Kidney epithelial cell (primary cell): ENCODE results near the gene RWDD4. TPM values are rescaled to one million over a fixed set of nuclear protein-coding genes. Genes with fewer than 3 reads are reported as not detected.

Experiments
- DNase-seq: peaks from one replicate; pipeline ENCODE4 v3.0.0-alpha.2; 2010; ENCODE audit warnings: low read depth
- H3K27me3 ChIP-seq: 2 replicates; pipeline ENCODE4 v1.6.0; 2011; ENCODE audit warnings: low read length; ENCODE audit not compliant: control insufficient read depth, insufficient read depth
- H3K36me3 ChIP-seq: 2 replicates; pipeline ENCODE4 v1.5.1; 2011; ENCODE audit warnings: low read length; ENCODE audit not compliant: control insufficient read depth, insufficient read depth
- H3K4me3 ChIP-seq: 2 replicates; pipeline ENCODE4 v1.5.1; 2011; ENCODE audit warnings: low read depth, mild to moderate bottlenecking, control low read depth, low read length
- CTCF ChIP-seq: IDR thresholded peaks from 2 replicates; pipeline ENCODE4 v1.5.1; 2011; ENCODE audit warnings: mild to moderate bottlenecking, moderate library complexity, low read length, control low read depth, inconsistent platforms; ENCODE audit not compliant: insufficient read depth, poor library complexity, severe bottlenecking
- total RNA-seq: library from RNA; depleted of rRNA; stranded (reverse); fragments of >200 nt; gene quantifications from 2 replicates; pipeline ENCODE4 v1.2.3, GENCODE V29; 2015

Gene RWDD4
- total RNA-seq, 1 donor from 2014 or later = 17.6 TPM

- Histone ChIP-seq H3K4me3 (no peak overlapping the region), H3K36me3 (peaks cover 3% of the 10 kb centered on the region), H3K27me3 (no peaks in the 10 kb centered on the region)
- no peak for DNase-seq
- TF ChIP-seq CTCF = no peak
These were observed 12.1 kb upstream of the RWDD4 start for GRCh38 chr4:183670960-183671555.

GRCh38 chr4:183670251-183670650 lies 11.3 kb upstream of the RWDD4 start:
- H3K36me3 ChIP-seq = peaks cover 3% of the 10 kb centered on the region
- no peak for TF ChIP-seq CTCF
- no peak for DNase-seq
- no peak overlapping the region for H3K4me3 ChIP-seq
- no peaks in the 10 kb centered on the region for H3K27me3 ChIP-seq

GRCh38 chr4:183666088-183666487 lies 7.1 kb upstream of the RWDD4 start:
- H3K4me3 ChIP-seq = no peak overlapping the region
- DNase-seq = no peak
- peaks cover 3% of the 10 kb centered on the region for H3K36me3 ChIP-seq
- no peaks in the 10 kb centered on the region for H3K27me3 ChIP-seq
- no peak for TF ChIP-seq CTCF

GRCh38 chr4:183659872-183660242 lies 872 bp upstream of the RWDD4 start:
- DNase-seq = no peak
- TF ChIP-seq CTCF = no peak

GRCh38 chr4:183658362-183659028 lies 490 bp downstream of the RWDD4 start:
- TF ChIP-seq CTCF = no peak
- Histone ChIP-seq H3K27me3 (no peaks in the 10 kb centered on the region), H3K4me3 (peak overlapping the region; percentile 60), H3K36me3 (no peaks in the 10 kb centered on the region)
- DNase-seq = no peak

More at GRCh38 chr4:183659872-183660242, 872 bp upstream of the RWDD4 start:
- H3K36me3 ChIP-seq = no peaks in the 10 kb centered on the region
- H3K27me3 ChIP-seq = no peaks in the 10 kb centered on the region
- peak overlapping the region; percentile 60 for H3K4me3 ChIP-seq

- no peak for TF ChIP-seq CTCF
- no peaks in the 10 kb centered on the region for H3K27me3 ChIP-seq
- no peak overlapping the region for H3K4me3 ChIP-seq
- no peak for DNase-seq
- H3K36me3 ChIP-seq = no peaks in the 10 kb centered on the region
These were observed 1.4 kb downstream of the RWDD4 start for GRCh38 chr4:183657564-183657963.
